B cell (primary cell): ENCODE measurements around the gene DOCK1. TPM values are rescaled to one million over a fixed set of nuclear protein-coding genes. Genes with fewer than 3 reads are reported as not detected.
"Not testable (repeated sequence)": the region's sequence is repeated elsewhere in the genome, so short reads cannot be mapped to it uniquely, and the experiment has no call there.

Experiments
- ATAC-seq: fragments of 200-7000 bp; cut with Tn5 transposase; one replicate; pipeline ENCODE4 v1.10.0; 2021; ENCODE audit warnings: low read depth, mild to moderate bottlenecking, moderate number of reproducible peaks, moderate library complexity
- CTCF ChIA-PET: fragments of 350-600 bp; sonication (Branson Sonifier 250); formaldehyde crosslinking; loops from one replicate; lab custom pipeline; 2021; ENCODE audit warnings: antibody characterized with exemption, inconsistent platforms; lab: Charles Lee
- POLR2A ChIA-PET: fragments of 350-600 bp; sonication (Branson Sonifier 250); formaldehyde crosslinking; loops from one replicate; lab custom pipeline; 2021; ENCODE audit warnings: antibody characterized with exemption; lab: Charles Lee
- DNase-seq: peaks from one replicate; pipeline ENCODE4 v3.0.0; 2013
- H2AFZ ChIP-seq: 2 replicates; pipeline ENCODE4 v1.6.1; 2012; ENCODE audit warnings: mild to moderate bottlenecking, low read depth, low read length; ENCODE audit not compliant: insufficient read depth, poor library complexity, severe bottlenecking
- H3K27ac ChIP-seq, 2 donors: 1 replicate in 1 of 2; 2 replicates in 1 of 2; pipeline ENCODE4 v1.5.1; 2012 to 2013; ENCODE audit warnings: low read length in 2 of 2, mild to moderate bottlenecking in 2 of 2, moderate library complexity in 1 of 2
- H3K27me3 ChIP-seq, 4 experiments: fragments of 200-600 bp in 1 of 4; sonication (generic) in 1 of 4; replicated peaks in 1 of 4; 1 replicate in 2 of 4; 2 replicates in 2 of 4; pipeline versions ENCODE4 v1.6.1 to v1.7.0; 2013 to 2016; ENCODE audit warnings: low read length in 3 of 4, mild to moderate bottlenecking in 2 of 4, mixed read lengths in 1 of 4, moderate library complexity in 1 of 4; ENCODE audit not compliant: insufficient read depth in 4 of 4, control insufficient read depth in 3 of 4; ENCODE audit errors: control extremely low read depth in 1 of 4
- H3K36me3 ChIP-seq, 2 experiments: replicated peaks in 1 of 2; 1 replicate in 1 of 2; 2 replicates in 1 of 2; pipeline versions ENCODE4 v1.6.1 to v1.7.1; 2013; ENCODE audit warnings: low read length in 1 of 2; ENCODE audit not compliant: insufficient read depth in 2 of 2, control insufficient read depth in 1 of 2; ENCODE audit errors: control extremely low read depth in 1 of 2, extremely low read depth in 1 of 2
- H3K4me1 ChIP-seq, 2 donors: fragments of 200-600 bp in 1 of 2; sonication (generic) in 1 of 2; 1 replicate in 1 of 2; 2 replicates in 1 of 2; pipeline versions ENCODE4 v1.5.1 to v1.6.1; 2013 to 2017; ENCODE audit warnings: low read length in 2 of 2; ENCODE audit not compliant: control insufficient read depth in 2 of 2, insufficient read depth in 2 of 2
- H3K4me2 ChIP-seq: replicated peaks from 2 replicates; pipeline ENCODE3; 2012; ENCODE audit warnings: mild to moderate bottlenecking, low read depth, low read length; ENCODE audit not compliant: poor library complexity, severe bottlenecking
- H3K4me3 ChIP-seq, 5 experiments: fragments of 200-600 bp in 1 of 5; sonication (generic) in 1 of 5; 1 replicate in 3 of 5; 2 replicates in 2 of 5; pipeline versions ENCODE4 v1.5.1 to v1.7.0; 2011 to 2016; ENCODE audit warnings: low read length in 4 of 5, mild to moderate bottlenecking in 4 of 5, low read depth in 2 of 5, control low read depth in 1 of 5, moderate library complexity in 1 of 5; ENCODE audit not compliant: insufficient read depth in 1 of 5; ENCODE audit errors: control extremely low read depth in 1 of 5, extremely low read depth in 1 of 5
- H3K79me2 ChIP-seq: fragments of 200-600 bp; sonication (generic); one replicate; pipeline ENCODE4 v1.6.0; 2016; ENCODE audit warnings: low read length; ENCODE audit not compliant: control insufficient read depth, insufficient read depth
- H3K9ac ChIP-seq: fragments of 200-600 bp; sonication (generic); 2 replicates; pipeline ENCODE4 v1.6.1; 2017; ENCODE audit warnings: mild to moderate bottlenecking, low read length, moderate library complexity
- H3K9me3 ChIP-seq, 3 donors: one replicate each; pipeline versions ENCODE4 v1.6.1 to v1.7.1; 2013; ENCODE audit warnings: low read length in 2 of 3; ENCODE audit not compliant: control insufficient read depth in 2 of 3, insufficient read depth in 1 of 3; ENCODE audit errors: control extremely low read depth in 1 of 3
- H4K20me1 ChIP-seq: 2 replicates; pipeline ENCODE4 v1.6.0; 2012; ENCODE audit warnings: mild to moderate bottlenecking, low read length; ENCODE audit not compliant: insufficient read depth, control insufficient read depth, poor library complexity, severe bottlenecking
- H3K27ac Mint-ChIP-seq: one replicate; pipeline ENCODE4 v1.8.0; 2021; ENCODE audit warnings: mixed read lengths
- H3K27me3 Mint-ChIP-seq: one replicate; pipeline ENCODE4 v1.8.0; 2021; ENCODE audit warnings: mixed read lengths
- H3K4me1 Mint-ChIP-seq: one replicate; pipeline ENCODE4 v1.8.0; 2021; ENCODE audit warnings: mixed read lengths
- H3K4me3 Mint-ChIP-seq: one replicate; pipeline ENCODE4 v1.8.0; 2021; ENCODE audit warnings: mixed read lengths
- H3K9me3 Mint-ChIP-seq: one replicate; pipeline ENCODE4 v1.8.0; 2022; ENCODE audit warnings: mixed read lengths; ENCODE audit not compliant: insufficient read depth
- EZH2 ChIP-seq: IDR thresholded peaks from 2 replicates; pipeline ENCODE4 v1.6.1; 2012; ENCODE audit warnings: borderline replicate concordance, low read depth, mild to moderate bottlenecking, moderate library complexity, low read length; ENCODE audit not compliant: insufficient read depth, poor library complexity, severe bottlenecking
- WGBS: methylation state at CpG from one replicate; pipeline ENCODE4 v1.1.5; 2013; ENCODE audit warnings: missing lambda C conversion rate; ENCODE audit not compliant: insufficient coverage; 5-methylcytosine and 5-hydroxymethylcytosine counted together
- intact Hi-C: fragments of 100-400 bp; cut with micrococcal nuclease; formaldehyde crosslinking; loops from one replicate; pipeline ENCODE4 v1.10.0; 2022
- polyA plus RNA-seq: library from polyadenylated mRNA; depleted of rRNA; stranded (reverse); fragments of >200 nt; gene quantifications from 2 replicates; pipeline ENCODE4 v1.2.3, GENCODE V29; 2012
- total RNA-seq, 2 donors: library from RNA; stranded (reverse); fragments of 120-200 nt in 1 of 2; gene quantifications; 1 replicate in 1 of 2; 2 replicates in 1 of 2; pipeline versions ENCODE4 v1.2.3 to v1.2.4, GENCODE V29; 2013 to 2022
- TF ChIP-seq, protein P1 (sequence below): fragments of 200-600 bp; IDR thresholded peaks from one replicate; pipeline ENCODE4 v1.8.0; 2022; ENCODE audit warnings: antibody characterized with exemption, mild to moderate bottlenecking

Gene DOCK1
- total and polyA plus RNA-seq, 2 donors (not counting 1 experiment from before 2014, with no cell fraction given), result not detected

DNA sequence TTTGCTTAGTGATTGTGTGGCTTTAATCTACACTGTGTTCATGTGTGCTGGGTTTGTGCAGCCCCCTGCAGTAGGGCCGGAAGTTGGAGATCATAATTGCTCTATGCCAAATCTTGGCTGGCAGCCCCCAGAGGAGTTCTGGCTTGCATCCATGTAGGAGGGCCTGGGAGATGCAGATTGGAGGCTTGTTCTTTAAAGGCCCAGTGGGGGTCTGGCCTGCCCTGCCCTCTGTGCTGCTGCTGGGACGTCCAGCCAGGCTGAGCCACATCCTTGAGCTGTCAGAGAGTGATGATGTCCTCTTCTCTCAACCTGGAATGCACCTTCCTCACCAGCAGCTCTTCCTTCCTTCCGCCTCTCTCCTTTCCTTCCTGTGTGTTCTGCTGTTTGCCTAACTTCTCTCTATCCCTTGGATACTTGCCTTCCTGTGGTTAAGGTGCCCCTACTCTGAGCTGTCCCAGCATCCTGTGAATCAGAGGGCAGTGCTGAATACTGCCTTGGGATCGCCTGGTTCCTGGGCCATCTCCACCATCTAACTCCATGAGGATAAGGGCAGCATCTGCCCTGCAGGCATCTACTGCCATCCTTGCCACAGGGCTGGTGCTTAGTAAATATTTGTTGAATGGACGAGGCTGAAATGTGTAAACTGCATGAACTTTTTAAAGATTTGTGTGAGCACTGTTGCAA lies 30.2 kb downstream of the DOCK1 start:
- Histone ChIP-seq H4K20me1 (no peaks in the 10 kb centered on the region), H3K36me3 (no peaks in the 10 kb centered on the region), H3K27me3 (no peaks in the 10 kb centered on the region), H3K9ac (no peak overlapping the region), H3K4me1 (no peaks in the 10 kb centered on the region), H3K4me2 (no peak overlapping the region), H3K9me3 (no peaks in the 10 kb centered on the region), H2AFZ (no peak overlapping the region), H3K79me2 (no peaks in the 10 kb centered on the region), H3K4me3 (no peak overlapping the region), H3K27ac (no peak overlapping the region)
- H3K27ac Mint-ChIP-seq, result no peak overlapping the region
- WGBS, result 33% methylated on average over 2 of the region's 5 CpGs
- DNase-seq (no peak), ATAC-seq (no peak)
- no peaks in the 10 kb centered on the region for H3K27me3 Mint-ChIP-seq
- intact Hi-C loops, result no loop called here
- no peaks in the 10 kb centered on the region for H3K4me1 Mint-ChIP-seq
- no peak overlapping the region for H3K4me3 Mint-ChIP-seq
- ChIA-PET POLR2A (no interaction called here), CTCF (no interaction called here)
- peaks cover 3% of the 10 kb centered on the region for H3K9me3 Mint-ChIP-seq
- no peak for TF ChIP-seq EZH2
- TF ChIP-seq, protein P1, sequence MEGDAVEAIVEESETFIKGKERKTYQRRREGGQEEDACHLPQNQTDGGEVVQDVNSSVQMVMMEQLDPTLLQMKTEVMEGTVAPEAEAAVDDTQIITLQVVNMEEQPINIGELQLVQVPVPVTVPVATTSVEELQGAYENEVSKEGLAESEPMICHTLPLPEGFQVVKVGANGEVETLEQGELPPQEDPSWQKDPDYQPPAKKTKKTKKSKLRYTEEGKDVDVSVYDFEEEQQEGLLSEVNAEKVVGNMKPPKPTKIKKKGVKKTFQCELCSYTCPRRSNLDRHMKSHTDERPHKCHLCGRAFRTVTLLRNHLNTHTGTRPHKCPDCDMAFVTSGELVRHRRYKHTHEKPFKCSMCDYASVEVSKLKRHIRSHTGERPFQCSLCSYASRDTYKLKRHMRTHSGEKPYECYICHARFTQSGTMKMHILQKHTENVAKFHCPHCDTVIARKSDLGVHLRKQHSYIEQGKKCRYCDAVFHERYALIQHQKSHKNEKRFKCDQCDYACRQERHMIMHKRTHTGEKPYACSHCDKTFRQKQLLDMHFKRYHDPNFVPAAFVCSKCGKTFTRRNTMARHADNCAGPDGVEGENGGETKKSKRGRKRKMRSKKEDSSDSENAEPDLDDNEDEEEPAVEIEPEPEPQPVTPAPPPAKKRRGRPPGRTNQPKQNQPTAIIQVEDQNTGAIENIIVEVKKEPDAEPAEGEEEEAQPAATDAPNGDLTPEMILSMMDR, result no peak

DNA sequence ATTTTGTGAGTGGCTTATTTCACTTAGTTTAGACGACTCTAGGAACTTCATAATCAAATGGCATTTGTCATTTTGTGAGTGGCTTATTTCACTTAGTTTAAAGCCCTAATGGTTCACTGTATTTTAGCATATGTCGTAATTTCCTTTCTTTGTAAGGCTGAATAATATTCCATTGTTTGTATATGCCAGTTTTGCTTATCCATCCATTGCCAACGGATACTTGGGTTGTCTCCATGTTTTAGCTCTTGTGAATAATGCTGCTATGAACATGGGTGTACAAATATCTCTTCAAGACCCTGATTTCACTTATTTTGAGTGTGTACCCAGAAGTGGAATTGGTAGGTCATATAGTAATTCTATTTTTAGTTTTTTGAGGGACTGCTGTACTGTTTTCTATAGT lies 31.8 kb downstream of the DOCK1 start:
- H3K27ac Mint-ChIP-seq, result no peak overlapping the region
- H3K4me1 ChIP-seq, result no peaks in the 10 kb centered on the region
- ChIA-PET POLR2A (no interaction called here), CTCF (no interaction called here)
- H3K4me3 Mint-ChIP-seq, result no peak overlapping the region
- DNase-seq (no peak), ATAC-seq (no peak)
- H3K36me3 ChIP-seq, result no peaks in the 10 kb centered on the region
- H2AFZ ChIP-seq, result no peak overlapping the region
- no peaks in the 10 kb centered on the region for H3K4me1 Mint-ChIP-seq
- H3K27me3 ChIP-seq, result no peaks in the 10 kb centered on the region
- H3K9ac ChIP-seq, result no peak overlapping the region
- intact Hi-C loops, result no loop called here
- no peaks in the 10 kb centered on the region for H3K79me2 ChIP-seq
- TF ChIP-seq EZH2, result no peak
- TF ChIP-seq, protein P1, result no peak
- H3K27ac ChIP-seq, result no peak overlapping the region
- H3K9me3 Mint-ChIP-seq, result peaks cover 3% of the 10 kb centered on the region
- no peaks in the 10 kb centered on the region for H3K9me3 ChIP-seq
- H4K20me1 ChIP-seq, result no peaks in the 10 kb centered on the region
- H3K4me2 ChIP-seq, result no peak overlapping the region
- H3K27me3 Mint-ChIP-seq, result no peaks in the 10 kb centered on the region
- H3K4me3 ChIP-seq, result no peak overlapping the region
- no CpG with 5 or more reads among the region's 3 CpGs for WGBS

DNA sequence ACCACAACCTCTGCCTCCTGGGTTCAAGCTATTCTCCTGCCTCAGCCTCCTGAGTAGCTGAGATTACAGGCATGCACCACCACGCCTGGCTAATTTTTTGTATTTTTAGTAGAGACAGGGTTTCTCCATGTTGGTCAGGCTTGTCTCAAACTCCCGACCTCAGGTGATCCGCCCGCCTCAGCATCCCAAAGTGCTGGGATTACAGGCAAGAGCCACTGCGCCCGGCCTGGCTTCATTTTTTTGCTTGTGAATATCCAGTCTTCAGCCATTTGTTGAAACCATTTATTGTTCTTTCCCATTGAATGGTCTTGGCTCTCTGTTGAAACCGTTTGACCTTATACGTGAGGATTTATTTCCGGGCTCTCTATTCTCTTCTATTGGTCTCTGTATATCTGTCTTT lies 32.9 kb downstream of the DOCK1 start:
- H4K20me1 ChIP-seq, H2AFZ ChIP-seq, H3K27me3 Mint-ChIP-seq, H3K4me2 ChIP-seq, H3K36me3 ChIP-seq, H3K9me3 Mint-ChIP-seq, H3K27ac ChIP-seq, POLR2A ChIA-PET, H3K27ac Mint-ChIP-seq, H3K4me3 ChIP-seq, H3K4me1 ChIP-seq, H3K4me3 Mint-ChIP-seq, H3K79me2 ChIP-seq, H3K4me1 Mint-ChIP-seq, H3K27me3 ChIP-seq, H3K9me3 ChIP-seq, intact Hi-C loops, DNase-seq, H3K9ac ChIP-seq, ATAC-seq: not testable (repeated sequence)
- WGBS, result 91% methylated on average over 7 of the region's 9 CpGs
- CTCF ChIA-PET, result interaction anchor here (0.5 kb wide), 1 partner anchor 290 kb away, joined by 4 read pairs; no protein-coding TSS in a partner anchor
